Stomach (tissue), 9 donors: ENCODE data around the gene HAGHL. TPM values are rescaled to one million over a fixed set of nuclear protein-coding genes. Genes with fewer than 3 reads are reported as not detected.
"Not testable (repeated sequence)": the region's sequence is repeated elsewhere in the genome, so short reads cannot be mapped to it uniquely, and the experiment has no call there.

Experiments
- DNase-seq, 2 donors: peaks; one replicate each; pipeline versions ENCODE4 v3.0.0 to v3.0.0-alpha.2; 2013 to 2019
- H3K27ac ChIP-seq, 5 donors: fragments of 200-600 bp in 4 of 5; sonication (generic) in 4 of 5; one replicate each; pipeline ENCODE4 v1.5.1; 2013 to 2019; ENCODE audit warnings: mild to moderate bottlenecking in 1 of 5, moderate library complexity in 1 of 5
- H3K27me3 ChIP-seq, 3 donors: fragments of 200-600 bp; sonication (generic); one replicate each; pipeline ENCODE4 v1.5.1; 2017 to 2019; ENCODE audit warnings: mixed run types in 1 of 3
- H3K36me3 ChIP-seq, 4 donors: fragments of 200-600 bp; sonication (generic); 1 replicate in 3 of 4; 2 replicates in 1 of 4; pipeline ENCODE4 v1.5.1; 2016 to 2019
- H3K4me1 ChIP-seq, 4 donors: fragments of 200-600 bp; sonication (generic); one replicate each; pipeline ENCODE4 v1.5.1; 2016 to 2019
- H3K4me3 ChIP-seq, 4 donors: fragments of 200-600 bp; sonication (generic) in 3 of 4; one replicate each; pipeline ENCODE4 v1.5.1; 2016 to 2019; ENCODE audit warnings: mild to moderate bottlenecking in 1 of 4
- H3K9me3 ChIP-seq, 4 donors: fragments of 200-600 bp; sonication (generic); one replicate each; pipeline ENCODE4 v1.5.1; 2016 to 2019
- CTCF ChIP-seq, 7 experiments: fragments of 450-650 bp in 4 of 7; fragments of 200-600 bp in 3 of 7; sonication (generic) in 3 of 7; IDR thresholded peaks; one replicate each; pipeline ENCODE4 v1.5.1; 2016 to 2019; ENCODE audit warnings: antibody characterized with exemption in 7 of 7, control low read depth in 2 of 7, mild to moderate bottlenecking in 1 of 7
- EP300 ChIP-seq: sonication (generic); formaldehyde crosslinking; IDR thresholded peaks from one replicate; pipeline ENCODE4 v1.6.1; 2017; ENCODE audit warnings: antibody characterized with exemption
- POLR2A ChIP-seq, 4 donors: fragments of 450-650 bp; IDR thresholded peaks; one replicate each; pipeline ENCODE4 v1.6.1; 2016; ENCODE audit warnings: antibody characterized with exemption in 4 of 4, control low read depth in 2 of 4, mild to moderate bottlenecking in 1 of 4, moderate library complexity in 1 of 4
- POLR2AphosphoS5 ChIP-seq, 3 donors: sonication (generic); formaldehyde crosslinking; IDR thresholded peaks; one replicate each; pipeline ENCODE4 v1.6.1; 2016; ENCODE audit warnings: antibody characterized with exemption in 3 of 3
- WGBS, 5 donors: extraction: QIAGEN DNeasy Blood & Tissue Kit in 3 of 5; methylation state at CpG; one replicate each; pipeline versions ENCODE4 v1.1.5 to v1.1.7; 2013 to 2018; 5-methylcytosine and 5-hydroxymethylcytosine counted together
- intact Hi-C: fragments of 100-400 bp; cut with DNase I; formaldehyde crosslinking; loops from one replicate; pipeline ENCODE4 v1.15.1; 2023; ENCODE audit warnings: low total_unique reads
- polyA plus RNA-seq, 3 donors: library from polyadenylated mRNA; stranded (reverse); fragments of 200-250 nt; gene quantifications; one replicate each; pipeline ENCODE4 v1.2.3, GENCODE V29; 2013
- total RNA-seq, 5 donors: library from RNA; depleted of rRNA; stranded (reverse); fragments of >200 nt; gene quantifications; one replicate each; pipeline versions ENCODE4 v1.1.0 to v1.2.3, GENCODE V29; 2014 to 2016
- donor health status: healthy with polysubstance abuse.
- donor health status: Bipolar disorder and iron deficiency.
- donor health status: healthy.

HAGHL gene
- total and polyA plus RNA-seq, 8 donors, result 3.1 to 19.9 (median 3.9) TPM; not detected in 2

GRCh38 chr16:739560-740458 lies 12.9 kb downstream of the HAGHL start:
- Histone ChIP-seq H3K27ac (peak overlapping the region in 3 of 5 donors; percentile 81 to 87 (median 85)), H3K27me3 (peaks cover 0 to 29% (median 0%) of the 10 kb centered on the region in 3 donors), H3K9me3 (no peaks in the 10 kb centered on the region), H3K36me3 (peaks cover 31 to 46% (median 41%) of the 10 kb centered on the region in 4 donors), H3K4me3 (peak overlapping the region; percentile 77 to 97 (median 92)), H3K4me1 (peaks cover 10 to 28% (median 20%) of the 10 kb centered on the region in 4 donors)
- TF ChIP-seq EP300 (no peak), CTCF (IDR thresholded peaks at IDR 0.05) (no peak), POLR2AphosphoS5 (IDR thresholded peaks at IDR 0.05) (no peak), POLR2A (IDR thresholded peaks at IDR 0.05) (no peak)
- intact Hi-C loops, result no loop called here
- DNase-seq, result peak in 1 of 2 donors; percentile 32
- 36 to 57% (median 41%) methylated on average over 26 to 38 of the region's 38 CpGs for whole genome bisulfite sequencing, 5 donors

GRCh38 chr16:740459-740763 lies 13.5 kb downstream of the HAGHL start:
- peaks cover 10 to 28% (median 20%) of the 10 kb centered on the region in 4 donors for H3K4me1 ChIP-seq
- DNase-seq, result no peak
- no peaks in the 10 kb centered on the region for H3K9me3 ChIP-seq
- H3K36me3 ChIP-seq, result peaks cover 26 to 40% (median 35%) of the 10 kb centered on the region in 4 donors
- intact Hi-C loops, result no loop called here
- WGBS, 5 donors, result 0 to 1% (median 1%) methylated on average over 14 to 22 of the region's 22 CpGs; no CpG with 5 or more reads in 1 of the 5 donors
- H3K27me3 ChIP-seq, result peaks cover 0 to 33% (median 0%) of the 10 kb centered on the region in 3 donors
- no peak for TF ChIP-seq CTCF (IDR thresholded peaks at IDR 0.05)
- no peak for TF ChIP-seq POLR2A (IDR thresholded peaks at IDR 0.05)
- no peak for TF ChIP-seq EP300
- TF ChIP-seq POLR2AphosphoS5 (IDR thresholded peaks at IDR 0.05), result no peak
- H3K4me3 ChIP-seq, result peak overlapping the region; percentile 77 to 97 (median 92)
- H3K27ac ChIP-seq, result peak overlapping the region; percentile 65 to 87 (median 84)

GRCh38 chr16:740764-741505 lies 14.0 kb downstream of the HAGHL start, which contains the start of gene CIAO3:
TSS of gene CIAO3 (minus strand) at chr16:740997. CDS start at chr16:740985, 12 bp downstream.
- peaks cover 0 to 33% (median 0%) of the 10 kb centered on the region in 3 donors for H3K27me3 ChIP-seq
- TF ChIP-seq POLR2A (IDR thresholded peaks at IDR 0.05) (peak in 1 of 4 donors; percentile 26), POLR2AphosphoS5 (IDR thresholded peaks at IDR 0.05) (peak; percentile 99), CTCF (IDR thresholded peaks at IDR 0.05) (peak in 5 of 7 experiments; percentile 88 to 97 (median 94)), EP300 (no peak)
- H3K27ac ChIP-seq, result peak within 1 kb of the TSS; percentile 81 to 90 (median 85)
- H3K36me3 ChIP-seq, result peaks cover 21 to 35% (median 29%) of the 10 kb centered on the region in 4 donors
- 0 to 1% (median 1%) methylated on average over 28 to 79 of the region's 79 CpGs for WGBS, 5 donors
- peak within 1 kb of the TSS; percentile 77 to 97 (median 92) for H3K4me3 ChIP-seq
- H3K4me1 ChIP-seq, result peaks cover 10 to 28% (median 20%) of the 10 kb centered on the region in 4 donors
- DNase-seq, result peak; percentile 91 to 96
- intact Hi-C loops, result no loop called here
- no peaks in the 10 kb centered on the region for H3K9me3 ChIP-seq

GRCh38 chr16:741986-742629 lies 15.2 kb downstream of the HAGHL start:
- peaks cover 10 to 28% (median 20%) of the 10 kb centered on the region in 4 donors for H3K4me1 ChIP-seq
- H3K27ac ChIP-seq, result no peak overlapping the region
- TF ChIP-seq EP300 (no peak), POLR2A (IDR thresholded peaks at IDR 0.05) (no peak), CTCF (IDR thresholded peaks at IDR 0.05) (no peak), POLR2AphosphoS5 (IDR thresholded peaks at IDR 0.05) (no peak)
- H3K36me3 ChIP-seq, result peaks cover 10 to 23% (median 18%) of the 10 kb centered on the region in 4 donors
- H3K4me3 ChIP-seq, result no peak overlapping the region
- no peak for DNase-seq
- 83 to 92% (median 90%) methylated on average over 12 to 15 of the region's 15 CpGs for WGBS, 5 donors
- intact Hi-C loops, result no loop called here
- peaks cover 0 to 33% (median 0%) of the 10 kb centered on the region in 3 donors for H3K27me3 ChIP-seq
- no peaks in the 10 kb centered on the region for H3K9me3 ChIP-seq

- intact Hi-C loops, result not testable (repeated sequence)
- H3K27me3 ChIP-seq, result peaks cover 0 to 33% (median 0%) of the 10 kb centered on the region in 3 donors
- WGBS, 5 donors, result 80 to 88% (median 85%) methylated on average over 14 of the region's 14 CpGs
These were observed 16.0 kb downstream of the HAGHL start for GRCh38 chr16:742894-743293.

More at GRCh38 chr16:742894-743293, 16.0 kb downstream of the HAGHL start:
- H3K4me1 ChIP-seq, result peaks cover 10 to 24% (median 20%) of the 10 kb centered on the region in 4 donors
- H3K4me3 ChIP-seq, H3K9me3 ChIP-seq, H3K27ac ChIP-seq, DNase-seq: not testable (repeated sequence)
- H3K36me3 ChIP-seq, result peaks cover 2 to 15% (median 10%) of the 10 kb centered on the region in 4 donors
